ENCODE results near the gene AMER2. TPM values are rescaled to one million over a fixed set of nuclear protein-coding genes. Genes with fewer than 3 reads are reported as not detected.
"Not testable (repeated sequence)": the region's sequence is repeated elsewhere in the genome, so short reads cannot be mapped to it uniquely, and the experiment has no call there.

AMER2 gene
- total RNA-seq, 3 donors from 2014 or later = 9.1 TPM; not detected in 2

GRCh38 chr13:25169356-25169755 is 2.7 kb downstream of the AMER2 start:
- H3K4me3 ChIP-seq = no peak overlapping the region
- intact Hi-C loops (cut with DNase I; ENCODE audit: low total_unique reads) = no loop called here
- no peaks in the 10 kb centered on the region for H3K36me3 ChIP-seq
- H3K4me1 ChIP-seq = peaks cover 0 to 11% of the 10 kb centered on the region in 2 donors
- H3K27ac ChIP-seq = no peak overlapping the region
- no peak for DNase-seq (ENCODE audit: low spot score in 2 of 2)
- no peaks in the 10 kb centered on the region for H3K9me3 ChIP-seq
- TF ChIP-seq CTCF (IDR thresholded peaks at IDR 0.05) = no peak
- no peak for TF ChIP-seq POLR2A (IDR thresholded peaks at IDR 0.05)
- no peak for TF ChIP-seq POLR2AphosphoS5 (IDR thresholded peaks at IDR 0.05)
- peaks cover 3 to 54% of the 10 kb centered on the region in 2 donors for H3K27me3 ChIP-seq

- H3K27me3 ChIP-seq = peaks cover 3 to 49% of the 10 kb centered on the region in 2 donors
- intact Hi-C loops (cut with DNase I; ENCODE audit: low total_unique reads) = no loop called here
- H3K36me3 ChIP-seq = no peaks in the 10 kb centered on the region
- no peaks in the 10 kb centered on the region for H3K9me3 ChIP-seq
- no peak for TF ChIP-seq CTCF (IDR thresholded peaks at IDR 0.05)
- no peak for DNase-seq (ENCODE audit: low spot score in 2 of 2)
- H3K4me1 ChIP-seq = peaks cover 0 to 11% of the 10 kb centered on the region in 2 donors
- no peak overlapping the region for H3K27ac ChIP-seq
- no peak overlapping the region for H3K4me3 ChIP-seq
Measured at GRCh38 chr13:25168790-25169189, 3.3 kb downstream of the AMER2 start.

- DNase-seq (ENCODE audit: low spot score in 2 of 2) = no peak
Measured at GRCh38 chr13:25167382-25168174, 4.5 kb downstream of the AMER2 start.

GRCh38 chr13:25166306-25166705 is 5.8 kb downstream of the AMER2 start:
- peaks cover 0 to 25% of the 10 kb centered on the region in 2 donors for H3K27me3 ChIP-seq
- no peak overlapping the region for H3K4me3 ChIP-seq
- no peak for DNase-seq (ENCODE audit: low spot score in 2 of 2)
- no peaks in the 10 kb centered on the region for H3K36me3 ChIP-seq
- no peak overlapping the region for H3K27ac ChIP-seq
- intact Hi-C loops (cut with DNase I; ENCODE audit: low total_unique reads) = no loop called here
- TF ChIP-seq POLR2A (IDR thresholded peaks at IDR 0.05) = no peak
- TF ChIP-seq CTCF (IDR thresholded peaks at IDR 0.05) = no peak
- no peak for TF ChIP-seq POLR2AphosphoS5 (IDR thresholded peaks at IDR 0.05)
- H3K9me3 ChIP-seq = no peaks in the 10 kb centered on the region
- H3K4me1 ChIP-seq = peaks cover 0 to 4% of the 10 kb centered on the region in 2 donors

More at GRCh38 chr13:25167382-25168174, 4.5 kb downstream of the AMER2 start:
- Histone ChIP-seq H3K27ac (no peak overlapping the region), H3K9me3 (no peaks in the 10 kb centered on the region), H3K4me3 (no peak overlapping the region), H3K4me1 (peaks cover 0 to 11% of the 10 kb centered on the region in 2 donors), H3K27me3 (peaks cover 3 to 38% of the 10 kb centered on the region in 2 donors), H3K36me3 (no peaks in the 10 kb centered on the region)
- intact Hi-C loops (cut with DNase I; ENCODE audit: low total_unique reads) = no loop called here
- TF ChIP-seq CTCF (IDR thresholded peaks at IDR 0.05) (no peak), POLR2AphosphoS5 (IDR thresholded peaks at IDR 0.05) (no peak), POLR2A (IDR thresholded peaks at IDR 0.05) (no peak)

GRCh38 chr13:25165663-25166062 is 6.4 kb downstream of the AMER2 start:
- Histone ChIP-seq H3K27ac (no peak overlapping the region), H3K9me3 (no peaks in the 10 kb centered on the region), H3K36me3 (no peaks in the 10 kb centered on the region), H3K4me1 (no peaks in the 10 kb centered on the region), H3K27me3 (peaks cover 0 to 19% of the 10 kb centered on the region in 2 donors), H3K4me3 (no peak overlapping the region)
- intact Hi-C loops (cut with DNase I; ENCODE audit: low total_unique reads) = no loop called here
- no peak for DNase-seq (ENCODE audit: low spot score in 2 of 2)
- TF ChIP-seq CTCF (IDR thresholded peaks at IDR 0.05) (no peak), POLR2AphosphoS5 (IDR thresholded peaks at IDR 0.05) (no peak), POLR2A (IDR thresholded peaks at IDR 0.05) (no peak)

- H3K36me3 ChIP-seq; DNase-seq (ENCODE audit: low spot score in 2 of 2); H3K4me1 ChIP-seq; H3K9me3 ChIP-seq; intact Hi-C loops (cut with DNase I; ENCODE audit: low total_unique reads); H3K27ac ChIP-seq; H3K4me3 ChIP-seq: not testable (repeated sequence)
- peaks cover 0 to 14% of the 10 kb centered on the region in 2 donors for H3K27me3 ChIP-seq
Measured at GRCh38 chr13:25165163-25165562, 6.9 kb downstream of the AMER2 start.

Measured in breast epithelium (tissue), 4 donors.